NCI-H2227 (cell line): ENCODE results near the gene RHOT2.

Experiments
- DNase-seq: peaks from one replicate; lab custom pipeline; 2025; ENCODE audit not compliant: unreplicated experiment; lab: John Stamatoyannopoulos, UW

RHOT2 gene

DNA sequence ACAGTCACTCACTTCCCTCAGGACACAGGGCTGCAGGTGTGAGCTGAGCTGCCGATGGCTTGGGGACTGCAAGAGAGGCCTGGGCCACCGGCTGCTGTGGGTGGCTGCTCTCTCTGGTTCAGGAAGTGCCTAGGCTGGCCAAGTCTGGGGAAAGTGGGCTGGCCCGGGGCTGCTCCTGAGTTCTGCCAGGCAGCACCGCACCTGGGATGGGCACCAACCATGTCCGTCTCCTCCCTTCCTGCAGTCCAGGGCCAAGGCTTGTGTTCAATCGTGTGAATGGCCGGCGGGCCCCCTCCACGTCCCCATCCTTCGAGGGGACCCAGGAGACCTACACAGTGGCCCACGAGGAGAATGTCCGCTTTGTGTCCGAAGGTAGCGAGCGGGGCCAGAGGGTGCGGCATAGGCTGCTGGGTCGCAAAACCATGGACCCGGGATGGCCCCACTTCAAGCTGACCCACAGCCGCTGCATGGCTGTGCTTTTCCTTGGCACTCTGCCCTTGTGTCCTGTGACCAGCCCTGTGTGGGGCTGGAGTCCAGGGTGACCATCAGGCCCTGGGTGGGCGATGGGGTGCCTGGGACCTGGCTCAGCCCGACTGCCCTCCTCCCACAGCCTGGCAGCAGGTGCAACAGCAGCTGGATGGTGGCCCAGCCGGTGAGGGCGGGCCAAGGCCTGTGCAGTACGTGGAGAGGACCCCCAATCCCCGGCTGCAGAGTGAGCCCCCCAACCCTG lies 20.6 kb upstream of the RHOT2 start:
- no peak for DNase-seq

- peak; percentile 28 for DNase-seq
Measured at GRCh38 chr16:648071-648780, 19.7 kb upstream of the RHOT2 start.

DNA sequence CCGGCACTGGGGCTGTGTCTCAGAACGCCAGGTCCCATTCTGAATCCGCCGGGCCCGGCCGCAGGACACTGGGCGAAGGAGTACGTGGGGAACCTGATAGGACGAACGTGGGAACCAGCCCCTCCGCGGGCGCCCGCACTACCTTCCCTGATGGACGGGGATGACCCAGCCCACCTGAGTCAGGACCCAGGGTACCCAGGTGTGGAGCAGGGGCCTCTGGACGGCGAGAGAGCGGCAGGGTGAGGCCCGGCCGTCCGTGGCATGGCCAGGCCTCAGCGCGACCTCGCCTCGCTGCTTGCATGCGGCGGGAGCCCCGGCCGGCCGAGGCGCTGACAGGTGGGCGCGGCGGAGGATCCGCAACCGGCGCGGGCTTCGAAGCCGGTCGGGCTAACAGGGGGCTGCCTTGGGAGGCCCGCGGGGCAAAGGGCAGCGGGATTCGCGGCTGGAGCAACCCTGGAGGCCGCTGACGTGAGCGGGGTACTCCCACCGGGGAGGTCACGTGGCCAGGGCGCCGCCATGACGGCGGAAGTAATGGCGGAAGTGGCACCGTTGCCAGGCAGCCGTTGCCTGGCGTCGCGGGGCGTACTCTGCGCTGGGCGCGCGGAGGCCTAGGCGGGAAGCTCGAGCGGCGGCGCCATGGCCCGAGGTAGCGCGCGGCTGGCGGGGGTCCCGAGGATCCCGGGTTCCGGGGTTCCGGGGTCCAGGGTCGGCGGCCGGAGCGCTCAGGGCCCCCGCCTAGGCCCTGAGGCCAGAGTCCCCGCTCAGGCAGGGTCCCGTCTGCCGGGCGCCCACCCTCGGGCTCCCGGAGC lies 18.9 kb upstream of the RHOT2 start, which contains the start of gene WDR90:
Gene WDR90 (plus strand): TSS at position 585 of the 809 bp plus-strand sequence. CDS start 52 bp downstream, at position 637.
- peak; percentile 96 for DNase-seq

- no peak for DNase-seq
Measured at GRCh38 chr16:649631-650030, 18.3 kb upstream of the RHOT2 start.

GRCh38 chr16:651844-652243 lies 16.1 kb upstream of the RHOT2 start:
- DNase-seq: no peak

GRCh38 chr16:652454-653305 lies 15.3 kb upstream of the RHOT2 start:
- DNase-seq: no peak

GRCh38 chr16:654034-654433 lies 13.9 kb upstream of the RHOT2 start:
- no peak for DNase-seq

DNA sequence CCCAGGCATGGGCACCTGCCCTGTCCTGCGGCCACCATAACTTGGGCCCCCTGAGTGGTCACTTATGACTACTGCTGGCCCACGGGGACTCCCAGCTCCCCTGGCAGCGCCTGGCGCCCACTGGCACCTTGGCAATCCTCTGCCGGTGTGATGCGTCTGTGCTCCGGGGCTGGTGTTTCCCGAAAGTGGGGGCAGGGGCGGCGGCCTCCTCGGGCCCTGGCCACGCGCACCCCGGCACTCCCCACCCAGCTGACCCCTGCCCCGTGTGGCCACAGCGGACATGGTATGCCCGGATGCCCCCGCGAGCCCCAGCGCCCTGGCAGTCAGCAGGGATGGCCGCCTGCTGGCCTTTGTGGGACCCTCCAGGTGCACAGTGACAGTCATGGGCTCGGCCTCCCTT lies 10.4 kb upstream of the RHOT2 start:
- no peak for DNase-seq

- no peak for DNase-seq
Measured at GRCh38 chr16:658679-659571, 9.0 kb upstream of the RHOT2 start.

DNA sequence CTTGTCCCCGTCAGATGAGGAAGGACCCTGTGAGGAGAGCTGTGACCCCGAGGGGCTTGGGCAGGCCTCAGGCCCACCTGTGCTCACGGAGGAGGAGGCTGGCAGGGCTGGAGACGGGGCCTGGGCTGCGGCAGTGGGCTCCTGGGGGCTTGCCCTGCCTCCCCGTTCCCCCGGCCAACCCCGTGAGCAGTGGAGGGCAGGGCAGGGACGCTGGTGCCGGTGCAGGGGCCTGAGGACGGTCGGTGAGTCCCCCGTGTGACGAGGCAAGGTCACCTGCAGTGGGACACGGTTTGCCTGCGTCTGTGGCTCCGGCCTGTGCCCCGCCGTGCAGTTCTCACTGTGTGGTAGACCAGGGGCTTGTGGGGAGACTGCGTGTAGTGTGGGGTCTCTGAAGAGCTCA lies 8.3 kb upstream of the RHOT2 start:
- no peak for DNase-seq

DNA sequence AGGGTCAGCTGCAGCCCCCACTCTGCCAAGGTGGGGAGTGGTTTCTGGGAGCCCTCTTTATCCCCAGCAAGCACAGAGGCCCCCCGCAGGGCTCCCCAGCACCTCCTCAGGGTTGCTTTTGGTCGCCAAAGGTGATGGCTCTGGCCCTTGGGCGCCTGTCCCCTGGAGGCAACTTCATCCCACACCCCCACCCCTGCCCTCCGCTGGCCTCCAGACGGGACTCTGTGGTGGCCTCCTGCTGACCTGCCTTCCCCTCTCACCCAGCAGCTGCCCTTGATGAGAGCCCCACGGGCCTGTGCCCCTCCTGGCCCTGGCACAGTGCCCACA lies 7.8 kb upstream of the RHOT2 start:
- no peak for DNase-seq

- peak; percentile 72 for DNase-seq
Measured at GRCh38 chr16:660459-661183, 7.3 kb upstream of the RHOT2 start.

DNA sequence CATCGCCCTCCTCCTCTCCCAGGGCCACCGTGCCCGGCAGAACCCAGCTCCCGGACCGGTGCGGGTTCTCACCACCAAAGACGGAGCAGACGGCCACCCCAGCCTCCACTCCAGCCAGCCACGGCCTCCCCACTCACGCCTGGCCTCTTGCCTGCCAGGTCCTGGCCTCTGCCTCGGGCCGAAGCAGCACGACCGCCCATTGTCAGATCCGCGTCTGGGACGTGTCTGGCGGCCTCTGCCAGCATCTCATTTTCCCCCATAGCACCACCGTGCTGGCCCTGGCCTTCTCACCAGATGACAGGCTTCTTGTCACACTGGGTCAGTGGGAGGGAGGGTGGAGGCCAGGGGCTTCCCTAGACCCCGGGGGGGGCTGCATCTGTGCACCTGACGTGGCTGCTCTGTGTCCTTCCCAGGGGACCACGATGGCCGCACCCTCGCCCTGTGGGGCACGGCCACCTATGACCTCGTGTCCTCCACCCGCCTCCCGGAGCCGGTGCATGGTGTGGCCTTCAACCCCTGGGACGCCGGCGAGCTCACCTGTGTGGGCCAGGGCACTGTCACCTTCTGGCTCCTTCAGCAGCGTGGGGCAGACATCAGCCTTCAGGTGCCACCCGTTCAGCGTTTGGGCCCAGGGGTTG lies 6.6 kb upstream of the RHOT2 start:
- no peak for DNase-seq

GRCh38 chr16:662095-662494 lies 5.8 kb upstream of the RHOT2 start:
- no peak for DNase-seq

DNA sequence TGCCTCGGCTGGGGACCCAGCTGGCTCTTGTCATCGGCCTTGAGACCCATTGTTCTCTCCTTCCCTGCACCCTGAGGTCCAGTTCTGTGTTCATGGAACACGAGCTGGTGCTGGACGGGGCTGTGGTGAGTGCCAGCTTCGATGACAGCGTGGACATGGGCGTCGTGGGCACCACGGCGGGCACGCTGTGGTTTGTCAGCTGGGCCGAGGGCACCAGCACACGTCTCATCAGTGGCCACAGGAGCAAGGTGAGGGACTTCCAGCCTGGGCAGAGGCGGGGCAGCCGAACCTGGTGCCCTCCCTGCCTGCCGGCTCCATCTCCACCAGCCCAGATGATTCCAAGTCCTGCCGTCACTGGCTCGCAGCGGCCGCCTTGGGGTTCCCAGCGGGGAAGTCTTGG lies 5.3 kb upstream of the RHOT2 start:
- no peak for DNase-seq

- DNase-seq: no peak
Measured at GRCh38 chr16:666572-666971, 1.4 kb upstream of the RHOT2 start.

- DNase-seq: no peak
Measured at GRCh38 chr16:667113-667779, 686 bp upstream of the RHOT2 start.

DNA sequence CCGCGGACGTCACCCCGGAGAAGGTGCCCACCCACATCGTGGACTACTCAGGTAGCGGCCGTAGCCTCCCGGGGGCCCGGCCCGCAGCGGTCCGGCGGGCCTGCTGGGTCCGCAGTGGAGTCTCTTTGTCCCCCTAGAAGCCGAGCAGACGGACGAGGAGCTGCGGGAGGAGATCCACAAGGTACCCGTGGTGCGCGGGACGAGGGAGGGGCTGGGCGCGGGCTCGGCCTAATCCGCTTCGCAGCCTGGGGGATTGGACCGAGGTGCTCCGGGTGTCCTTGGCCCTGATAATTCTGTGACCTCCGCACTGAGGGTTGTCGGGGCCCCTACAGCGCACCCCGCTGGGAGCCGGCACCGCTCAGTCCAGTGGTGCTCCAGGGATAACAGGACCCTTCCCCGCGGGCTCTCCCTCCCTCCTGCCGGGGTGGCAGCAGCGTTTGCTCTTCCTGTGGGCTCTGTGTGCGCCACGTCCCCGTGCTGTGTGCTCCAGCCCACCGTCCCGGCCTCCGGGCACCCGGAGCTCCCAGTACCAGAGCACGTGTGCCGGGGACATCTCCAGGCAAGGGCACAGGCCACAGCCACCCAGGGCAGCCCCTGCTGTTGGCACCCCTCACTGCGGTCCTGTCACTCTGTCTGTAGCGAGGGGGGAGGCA lies 713 bp downstream of the RHOT2 start:
- peak; percentile 45 for DNase-seq
